HCT116 (cell line): ENCODE measurements around the gene RETREG1. TPM values are rescaled to one million over a fixed set of nuclear protein-coding genes. Genes with fewer than 3 reads are reported as not detected.
A peak's percentile ranks its signal among the peaks of the same experiment; 100 is the strongest.

Experiments used
- ATAC-seq: fragments of 200-7000 bp; cut with Tn5 transposase; 2 replicates; pipeline ENCODE4 v1.9.1; 2020; ENCODE audit warnings: mild to moderate bottlenecking, moderate library complexity
- BruUV-seq: library from RNA; stranded (reverse); fragments of 400-500 nt; replicated peaks from 2 replicates; lab custom pipeline; 2021; lab: Mats Ljungman, UMichigan
- CTCF ChIA-PET: fragments of 300-600 bp; sonication (Branson Sonifier 250); formaldehyde crosslinking; loops from one replicate; lab custom pipeline; 2021; ENCODE audit warnings: antibody characterized with exemption; lab: Charles Lee
- POLR2A ChIA-PET: fragments of 300-600, 350-600 bp; sonication (Branson Sonifier 250); formaldehyde crosslinking; loops from one replicate; lab custom pipeline; 2021; ENCODE audit warnings: antibody characterized with exemption; lab: Charles Lee
- RAD21 ChIA-PET, 2 experiments: fragments of 300-600 bp; sonication (Branson Sonifier 250); formaldehyde crosslinking; loops; one replicate each; lab custom pipeline; 2023; ENCODE audit warnings: low total read pairs in 2 of 2; ENCODE audit not compliant: uncharacterized antibody in 2 of 2, unreplicated experiment in 2 of 2, low non-redundant PET in 1 of 2; lab: Charles Lee
- DNase-seq: peaks from one replicate; pipeline ENCODE4 v3.0.0-alpha.2; 2010; ENCODE audit warnings: low read depth, low spot score
- H2AFZ ChIP-seq: fragments of 200-600 bp; shearing (Covaris generic), sonication (generic); 2 replicates; pipeline ENCODE4 v1.6.1; 2017; ENCODE audit warnings: low read depth, mixed run types, mixed read lengths, antibody characterized with exemption, low read length; ENCODE audit not compliant: poor library complexity, severe bottlenecking
- H3K27ac ChIP-seq: 2 replicates; pipeline ENCODE4 v1.5.1; 2012; ENCODE audit warnings: low read depth, low read length
- H3K27me3 ChIP-seq: fragments of 200-600 bp; sonication (generic); 2 replicates; pipeline ENCODE4 v1.6.1; 2016; ENCODE audit warnings: mixed run types, low read length, mixed read lengths; ENCODE audit not compliant: insufficient read depth
- H3K36me3 ChIP-seq, 2 experiments: fragments of 200-500 bp in 1 of 2; fragments of 200-600 bp in 1 of 2; sonication (Bioruptor generic) in 1 of 2; sonication (generic) in 1 of 2; 2 replicates each; pipeline versions ENCODE4 v1.5.1 to v1.6.1; 2014 to 2016; ENCODE audit warnings: low read length in 2 of 2, inconsistent platforms in 1 of 2, mixed read lengths in 1 of 2, mixed run types in 1 of 2; ENCODE audit not compliant: insufficient read depth in 2 of 2, control insufficient read depth in 1 of 2
- H3K4me1 ChIP-seq, 2 experiments: fragments of 200-600 bp in 1 of 2; sonication (generic) in 1 of 2; 2 replicates each; pipeline versions ENCODE4 v1.5.1 to v1.6.1; 2012 to 2017; ENCODE audit warnings: low read length in 2 of 2, inconsistent platforms in 1 of 2, mild to moderate bottlenecking in 1 of 2, mixed read lengths in 1 of 2, mixed run types in 1 of 2, moderate library complexity in 1 of 2; ENCODE audit not compliant: insufficient read depth in 2 of 2, control insufficient read depth in 1 of 2
- H3K4me2 ChIP-seq: fragments of 200-600 bp; sonication (generic); 2 replicates; pipeline ENCODE4 v1.6.1; 2017; ENCODE audit warnings: mixed run types, low read length, mixed read lengths
- H3K4me3 ChIP-seq, 2 experiments: fragments of 200-600 bp in 1 of 2; sonication (generic) in 1 of 2; replicated peaks in 1 of 2; 2 replicates each; pipeline ENCODE4 v1.5.1; 2011 to 2016; ENCODE audit warnings: low read length in 2 of 2, control low read depth in 1 of 2, low read depth in 1 of 2, mild to moderate bottlenecking in 1 of 2, mixed read lengths in 1 of 2, mixed run types in 1 of 2
- H3K79me2 ChIP-seq: fragments of 200-600 bp; sonication (generic); 2 replicates; pipeline ENCODE4 v1.6.1; 2017; ENCODE audit warnings: mild to moderate bottlenecking, mixed run types, low read length, moderate library complexity, mixed read lengths; ENCODE audit not compliant: insufficient read depth
- H3K9ac ChIP-seq: fragments of 200-600 bp; sonication (generic); 2 replicates; pipeline ENCODE4 v1.6.1; 2016; ENCODE audit warnings: low read length, mixed read lengths
- H3K9me2 ChIP-seq: fragments of 200-600 bp; sonication (generic), shearing (Covaris generic); 2 replicates; pipeline ENCODE4 v1.6.1; 2017; ENCODE audit warnings: mixed run types, mild to moderate bottlenecking, moderate library complexity; ENCODE audit not compliant: insufficient read depth
- H3K9me3 ChIP-seq, 2 experiments: fragments of 200-500 bp in 1 of 2; fragments of 200-600 bp in 1 of 2; sonication (Bioruptor generic) in 1 of 2; sonication (generic) in 1 of 2; 2 replicates each; pipeline ENCODE4 v1.6.1; 2014 to 2017; ENCODE audit warnings: low read length in 2 of 2, mixed read lengths in 2 of 2, inconsistent platforms in 1 of 2, low read depth in 1 of 2, mild to moderate bottlenecking in 1 of 2, mixed run types in 1 of 2, moderate library complexity in 1 of 2; ENCODE audit not compliant: control insufficient read depth in 1 of 2, insufficient read depth in 1 of 2
- H4K20me1 ChIP-seq: fragments of 200-600 bp; sonication (generic), shearing (Covaris generic); 2 replicates; pipeline ENCODE4 v1.6.1; 2017; ENCODE audit warnings: mixed run types, mild to moderate bottlenecking, moderate library complexity; ENCODE audit not compliant: insufficient read depth
- EGR1 ChIP-seq: IDR thresholded peaks from 2 replicates; pipeline ENCODE4 v1.6.1; 2012; ENCODE audit warnings: low read depth
- POLR2A ChIP-seq: IDR thresholded peaks from 2 replicates; pipeline ENCODE4 v1.7.0; 2011; ENCODE audit warnings: borderline replicate concordance; ENCODE audit not compliant: insufficient read depth, insufficient read length; ENCODE audit errors: extremely low read depth
- POLR2AphosphoS5 ChIP-seq: IDR thresholded peaks from 2 replicates; pipeline ENCODE4 v1.6.1; 2011; ENCODE audit warnings: mild to moderate bottlenecking, low read depth, low read length, moderate library complexity
- RAD21 ChIP-seq: IDR thresholded peaks from 2 replicates; pipeline ENCODE4 v1.6.1; 2012; ENCODE audit warnings: low read depth, mild to moderate bottlenecking
- SIN3A ChIP-seq: IDR thresholded peaks from 2 replicates; pipeline ENCODE4 v1.6.1; 2012; ENCODE audit warnings: low read depth
- SRF ChIP-seq: IDR thresholded peaks from 2 replicates; pipeline ENCODE4 v1.6.1; 2012; ENCODE audit warnings: low read depth
- intact Hi-C: fragments of 100-400 bp; cut with micrococcal nuclease; formaldehyde crosslinking; loops from 2 replicates; pipeline ENCODE4 v1.10.0; 2022
- total RNA-seq: library from RNA; stranded (reverse); gene quantifications from one replicate; pipeline ENCODE4 v1.2.1, GENCODE V29; 2021; ENCODE audit not compliant: unreplicated experiment
- TF ChIP-seq, protein P1 (sequence below), 3 experiments: fragments of 200-600 bp in 1 of 3; sonication (generic) in 1 of 3; IDR thresholded peaks in 2 of 3; conservative IDR thresholded peaks in 1 of 3; 2 replicates each; pipeline ENCODE4 v1.5.1; 2012 to 2017; ENCODE audit warnings: low read depth in 2 of 3, low read length in 2 of 3, antibody characterized with exemption in 1 of 3, borderline replicate concordance in 1 of 3, control low read depth in 1 of 3, mild to moderate bottlenecking in 1 of 3, mixed read lengths in 1 of 3, mixed run types in 1 of 3, moderate library complexity in 1 of 3; ENCODE audit not compliant: insufficient read depth in 1 of 3

The RETREG1 gene
- total RNA-seq, 1 experiment from 2014 or later: 6.0 TPM

DNA sequence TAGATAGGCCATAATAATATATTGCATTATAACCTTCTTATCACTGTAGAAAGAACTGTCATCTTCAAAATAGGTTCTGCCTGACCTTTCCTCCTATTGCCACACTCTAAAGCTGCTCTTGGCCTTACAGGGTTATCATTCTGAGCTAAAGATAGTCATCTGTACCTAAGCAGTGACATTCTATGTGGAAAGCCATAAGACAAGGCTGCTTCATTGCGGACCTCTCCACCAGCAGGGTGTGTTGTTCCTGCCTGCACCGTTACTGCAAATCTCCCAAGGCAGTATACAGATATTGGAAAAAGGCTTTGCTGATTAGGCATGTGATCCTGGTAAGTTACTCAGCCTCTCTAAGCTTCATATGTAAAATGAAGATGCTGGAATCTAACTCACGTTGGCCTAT lies 159.3 kb downstream of the RETREG1 start:
- POLR2A ChIA-PET: no interaction called here
- Histone ChIP-seq H3K9ac (no peak overlapping the region), H2AFZ (no peak overlapping the region), H3K79me2 (peaks cover 75% of the 10 kb centered on the region), H3K4me1 (no peaks in the 10 kb centered on the region), H3K9me3 (no peaks in the 10 kb centered on the region), H3K4me2 (no peak overlapping the region), H3K4me3 (no peak overlapping the region), H3K27me3 (no peaks in the 10 kb centered on the region), H4K20me1 (no peaks in the 10 kb centered on the region), H3K36me3 (peaks cover 44 to 64% of the 10 kb centered on the region in 2 experiments), H3K27ac (no peak overlapping the region), H3K9me2 (no peaks in the 10 kb centered on the region)
- DNase-seq (no peak), ATAC-seq (no peak)
- intact Hi-C loops: loop anchor here (2.0 to 5.0 kb wide), 2 partner anchors 297 to 1350 kb away; no protein-coding TSS in a partner anchor
- TF ChIP-seq POLR2AphosphoS5 (no peak), POLR2A (no peak)
- RAD21 ChIA-PET: no interaction called here
- CTCF ChIA-PET: interaction anchor here (0.7 to 2.2 kb wide), 6 partner anchors 10 to 296 kb away, joined by 3 to 18 read pairs (median 4); no protein-coding TSS in a partner anchor
- BruUV-seq: no TSS peak

GRCh38 chr5:16456103-16456832 lies 160.5 kb downstream of the RETREG1 start:
- no peaks in the 10 kb centered on the region for H3K4me1 ChIP-seq
- ATAC-seq (peak; percentile 82), DNase-seq (peak; percentile 49)
- no peaks in the 10 kb centered on the region for H3K9me2 ChIP-seq
- H3K4me3 ChIP-seq: no peak overlapping the region
- no peak overlapping the region for H3K4me2 ChIP-seq
- intact Hi-C loops: loop anchor here (2.0 to 5.0 kb wide), 2 partner anchors 295 to 1349 kb away; no protein-coding TSS in a partner anchor
- no TSS peak for BruUV-seq
- H3K9ac ChIP-seq: no peak overlapping the region
- no peak overlapping the region for H3K27ac ChIP-seq
- RAD21 ChIA-PET: interaction anchor here (0.6 to 0.9 kb wide), 3 partner anchors 121 to 321 kb away, joined by 3 to 5 read pairs (median 3); no protein-coding TSS in a partner anchor
- no peaks in the 10 kb centered on the region for H4K20me1 ChIP-seq
- H3K27me3 ChIP-seq: no peaks in the 10 kb centered on the region
- H3K79me2 ChIP-seq: peaks cover 63% of the 10 kb centered on the region
- H2AFZ ChIP-seq: no peak overlapping the region
- TF ChIP-seq, protein P1, sequence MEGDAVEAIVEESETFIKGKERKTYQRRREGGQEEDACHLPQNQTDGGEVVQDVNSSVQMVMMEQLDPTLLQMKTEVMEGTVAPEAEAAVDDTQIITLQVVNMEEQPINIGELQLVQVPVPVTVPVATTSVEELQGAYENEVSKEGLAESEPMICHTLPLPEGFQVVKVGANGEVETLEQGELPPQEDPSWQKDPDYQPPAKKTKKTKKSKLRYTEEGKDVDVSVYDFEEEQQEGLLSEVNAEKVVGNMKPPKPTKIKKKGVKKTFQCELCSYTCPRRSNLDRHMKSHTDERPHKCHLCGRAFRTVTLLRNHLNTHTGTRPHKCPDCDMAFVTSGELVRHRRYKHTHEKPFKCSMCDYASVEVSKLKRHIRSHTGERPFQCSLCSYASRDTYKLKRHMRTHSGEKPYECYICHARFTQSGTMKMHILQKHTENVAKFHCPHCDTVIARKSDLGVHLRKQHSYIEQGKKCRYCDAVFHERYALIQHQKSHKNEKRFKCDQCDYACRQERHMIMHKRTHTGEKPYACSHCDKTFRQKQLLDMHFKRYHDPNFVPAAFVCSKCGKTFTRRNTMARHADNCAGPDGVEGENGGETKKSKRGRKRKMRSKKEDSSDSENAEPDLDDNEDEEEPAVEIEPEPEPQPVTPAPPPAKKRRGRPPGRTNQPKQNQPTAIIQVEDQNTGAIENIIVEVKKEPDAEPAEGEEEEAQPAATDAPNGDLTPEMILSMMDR (IDR thresholded peaks at IDR 0.05 in 2 of 3, conservative IDR thresholded peaks at IDR 0.05 in 1 of 3; ENCODE audit: borderline replicate concordance in 1 of 3, insufficient read depth in 1 of 3, low read depth in 2 of 3, low read length in 2 of 3): peak; percentile 32 to 84 (median 54); a peak in 5 of 6 replicates
- no peak for TF ChIP-seq SRF
- TF ChIP-seq EGR1: no peak
- TF ChIP-seq SIN3A: no peak
- TF ChIP-seq RAD21: peak; percentile 47
- peaks cover 38 to 59% of the 10 kb centered on the region in 2 experiments for H3K36me3 ChIP-seq
- H3K9me3 ChIP-seq: no peaks in the 10 kb centered on the region
- CTCF ChIA-PET: interaction anchor here (0.6 to 2.2 kb wide), 16 partner anchors 8 to 1771 kb away, joined by 3 to 18 read pairs (median 4); no protein-coding TSS in a partner anchor
- POLR2A ChIA-PET: no interaction called here
